GM12878 (cell line): ENCODE measurements around the gene CTPS1. TPM values are rescaled to one million over a fixed set of nuclear protein-coding genes. Genes with fewer than 3 reads are reported as not detected.

ENCODE experiments used
- ATAC-seq: fragments of 200-7000 bp; cut with Tn5 transposase; 3 replicates; pipeline ENCODE4 v1.9.1; 2020; ENCODE audit warnings: mild to moderate bottlenecking, moderate library complexity
- BruUV-seq: library from RNA; stranded (reverse); fragments of 400-500 nt; replicated peaks from 2 replicates; lab custom pipeline; 2021; lab: Mats Ljungman, UMichigan
- CTCF ChIA-PET: fragments of 300-600 bp; sonication (Branson Sonifier 250); formaldehyde crosslinking; extraction: SDS; loops from one replicate; lab custom pipeline; 2021; ENCODE audit warnings: inconsistent platforms; lab: Yijun Ruan, JAX
- POLR2A ChIA-PET: fragments of 350-600 bp; formaldehyde crosslinking; extraction: SDS; loops from one replicate; lab custom pipeline; 2021; ENCODE audit warnings: inconsistent platforms; lab: Charles Lee
- RAD21 ChIA-PET: fragments of 300-600 bp; sonication (Branson Sonifier 250); formaldehyde crosslinking; loops from one replicate; lab custom pipeline; 2023; ENCODE audit warnings: antibody characterized with exemption; ENCODE audit not compliant: unreplicated experiment; lab: Charles Lee
- SMC1A ChIA-PET: fragments of 300-600 bp; sonication (Branson Sonifier 250); formaldehyde crosslinking; loops from one replicate; lab custom pipeline; 2023; ENCODE audit not compliant: unreplicated experiment, uncharacterized antibody; lab: Charles Lee
- DNase-seq: peaks from one replicate; pipeline ENCODE4 v3.0.0-alpha.2; 2011; ENCODE audit warnings: low read depth, low spot score
- FAIRE-seq: peaks from 3 replicates; lab custom pipeline; 2011; peaks lifted over from hg19 to GRCh38; lab: Jason Lieb, UNC
- H2AFZ ChIP-seq: 2 replicates; pipeline ENCODE4 v1.6.0; 2011; ENCODE audit warnings: low read depth, low read length, control low read depth; ENCODE audit not compliant: control insufficient read depth
- H3K27ac ChIP-seq: 2 replicates; pipeline ENCODE4 v1.5.1; 2011; ENCODE audit warnings: control low read depth; ENCODE audit not compliant: control insufficient read depth, insufficient read depth
- H3K27me3 ChIP-seq, 2 experiments: replicated peaks in 1 of 2; 2 replicates each; pipeline versions ENCODE4 v1.6.0 to v1.6.1; 2011; ENCODE audit warnings: low read length in 1 of 2; ENCODE audit not compliant: control insufficient read depth in 2 of 2, insufficient read depth in 2 of 2
- H3K36me3 ChIP-seq, 2 experiments: 2 replicates each; pipeline ENCODE4 v1.5.1; 2011; ENCODE audit warnings: low read length in 1 of 2; ENCODE audit not compliant: control insufficient read depth in 2 of 2, insufficient read depth in 2 of 2
- H3K4me1 ChIP-seq: 2 replicates; pipeline ENCODE4 v1.6.1; 2011; ENCODE audit warnings: mild to moderate bottlenecking, low read length, moderate library complexity, mixed read lengths; ENCODE audit not compliant: control insufficient read depth, insufficient read depth
- H3K4me2 ChIP-seq: 2 replicates; pipeline ENCODE4 v1.6.0; 2011; ENCODE audit warnings: control low read depth; ENCODE audit not compliant: control insufficient read depth, insufficient read depth
- H3K4me3 ChIP-seq: fragments of 200-600 bp; sonication (generic); 2 replicates; pipeline ENCODE4 v1.5.1; 2016
- H3K79me2 ChIP-seq: 2 replicates; pipeline ENCODE4 v1.6.0; 2011; ENCODE audit warnings: low read length; ENCODE audit not compliant: control insufficient read depth, insufficient read depth
- H3K9ac ChIP-seq: 2 replicates; pipeline ENCODE4 v1.8.0; 2011; ENCODE audit warnings: low read length, control low read depth, mixed read lengths; ENCODE audit not compliant: control insufficient read depth, insufficient read depth
- H3K9me3 ChIP-seq: replicated peaks from 3 replicates; pipeline ENCODE4 v1.5.1; 2011; ENCODE audit warnings: mild to moderate bottlenecking, low read length; ENCODE audit not compliant: control insufficient read depth, insufficient read depth
- H4K20me1 ChIP-seq: 2 replicates; pipeline ENCODE4 v1.6.0; 2011; ENCODE audit not compliant: control insufficient read depth, insufficient read depth
- NKRF ChIP-seq: fragments of 450-650 bp; conservative IDR thresholded peaks from 2 replicates; pipeline ENCODE4 v1.6.1; 2017; ENCODE audit warnings: mild to moderate bottlenecking, moderate library complexity
- POLR2A ChIP-seq: IDR thresholded peaks from 2 replicates; pipeline ENCODE4 v1.6.1; 2011; ENCODE audit warnings: low read depth, mild to moderate bottlenecking, low read length
- SMAD1 ChIP-seq: fragments of 450-650 bp; IDR thresholded peaks from 2 replicates; pipeline ENCODE4 v1.6.1; 2018; ENCODE audit warnings: mild to moderate bottlenecking, low read depth; ENCODE audit not compliant: partially characterized antibody
- TCF12 ChIP-seq: IDR thresholded peaks from 2 replicates; pipeline ENCODE4 v1.6.1; 2011; ENCODE audit warnings: low read depth, mild to moderate bottlenecking, low read length
- WGBS: methylation state at CpG from one replicate; pipeline ENCODE4 v1.1.6; 2016; ENCODE audit warnings: low lambda C conversion rate; ENCODE audit not compliant: insufficient replicate concordance, insufficient coverage; ENCODE audit errors: missing lambda C conversion rate; 5-methylcytosine and 5-hydroxymethylcytosine counted together
- in situ Hi-C: fragments of 300-500 bp; cut with MboI; formaldehyde crosslinking; loops from 9 replicates; pipeline ENCODE4 v1.14.3; 2018; ENCODE audit warnings: mixed read lengths
- intact Hi-C: fragments of 100-400 bp; cut with micrococcal nuclease; formaldehyde crosslinking; loops from one replicate; pipeline ENCODE4 v1.14.2; 2022; ENCODE audit not compliant: unreplicated experiment
- polyA plus RNA-seq, 11 experiments: library from polyadenylated mRNA; depleted of rRNA in 4 of 11; unstranded in 6 of 11; stranded (reverse) in 5 of 11; fragments of >200 nt; fragmentation: Nextera tagmentation in 4 of 11; fragmentation: Illumina TruSeq in 1 of 11; extraction: Ambion mirVana in 4 of 11; extraction: Trizol in 1 of 11; gene quantifications; 1 replicate in 1 of 11; 2 replicates in 10 of 11; pipeline versions ENCODE4 v1.2.1 to v1.2.3, GENCODE V29; 2011 to 2016; ENCODE audit warnings: inconsistent platforms in 2 of 11, missing spikeins in 2 of 11, low read depth in 1 of 11
- total RNA-seq, 4 experiments: library from RNA; depleted of rRNA in 3 of 4; stranded (reverse); fragments of >200 nt in 3 of 4; fragmentation: Illumina TruSeq in 1 of 4; extraction: Trizol in 1 of 4; gene quantifications; 2 replicates each; pipeline versions ENCODE4 v1.2.1 to v1.2.3, GENCODE V29; 2013 to 2021

Gene CTPS1
- total and polyA plus RNA-seq, 10 of the 15 experiments (the other 5 are each of a cell fraction or from before 2014, with no cell fraction given) = 27.5 to 106 (median 62.8) TPM

- intact Hi-C loops = no loop called here
These were observed 40.6 kb downstream of the CTPS1 start for GRCh38 chr1:41020109-41020576.

More at GRCh38 chr1:41020109-41020576, 40.6 kb downstream of the CTPS1 start:
- H3K4me2 ChIP-seq = no peak overlapping the region
- WGBS = 99% methylated on average over 17 of the region's 17 CpGs
- ChIA-PET SMC1A (interaction anchor here (1.0 kb wide), 1 partner anchor 93 kb away, joined by 3 read pairs; no protein-coding TSS in a partner anchor), CTCF (no interaction called here), POLR2A (no interaction called here), RAD21 (no interaction called here)
- H2AFZ ChIP-seq = no peak overlapping the region
- H3K79me2 ChIP-seq = no peaks in the 10 kb centered on the region
- no peaks in the 10 kb centered on the region for H3K27me3 ChIP-seq
- no peak for ATAC-seq
- TF ChIP-seq POLR2A (peak; percentile 69), SMAD1 (no peak), TCF12 (no peak), NKRF (no peak)
- H3K9me3 ChIP-seq = no peaks in the 10 kb centered on the region
- peaks cover under 1 to 22% of the 10 kb centered on the region in 2 experiments; a peak in 2 of 4 replicates for H3K36me3 ChIP-seq
- no peaks in the 10 kb centered on the region for H3K4me1 ChIP-seq
- no peak for FAIRE-seq
- H4K20me1 ChIP-seq = no peaks in the 10 kb centered on the region
- in situ Hi-C loops = no loop called here
- no TSS peak for BruUV-seq
- no peak overlapping the region for H3K27ac ChIP-seq
- no peak overlapping the region for H3K9ac ChIP-seq
- no peak overlapping the region for H3K4me3 ChIP-seq
- DNase-seq = no peak
